ENCODE data around the gene TMPRSS4. TPM values are rescaled to one million over a fixed set of nuclear protein-coding genes. Genes with fewer than 3 reads are reported as not detected.

The TMPRSS4 gene
- total RNA-seq, 1 experiment from 2014 or later = 1.4 TPM

DNA sequence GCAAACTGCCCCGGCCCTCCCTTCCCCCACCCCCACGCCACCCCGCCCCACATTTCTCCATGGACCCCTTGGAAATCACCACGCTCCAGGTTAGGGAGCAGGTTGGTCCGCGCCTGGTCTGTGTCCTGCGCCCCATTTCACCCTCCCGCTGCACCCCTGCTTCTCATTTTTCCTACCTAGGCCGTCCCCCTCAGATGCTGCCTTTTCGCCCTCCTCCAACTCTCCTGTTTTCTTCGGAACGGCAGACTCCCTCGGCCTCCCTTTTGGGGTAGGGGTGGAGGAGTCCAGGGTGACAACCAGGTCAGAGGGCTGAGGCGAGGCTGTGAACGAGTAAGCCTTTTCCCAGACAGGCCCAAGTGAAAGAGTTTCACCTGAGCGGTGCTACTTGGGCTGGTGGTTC is 76.6 kb downstream of the TMPRSS4 start (continued):
- no peak for TF ChIP-seq NFE2L1 (CRISPR knock-in tag; IDR thresholded peaks at IDR 0.05)
- TF ChIP-seq, protein P1, sequence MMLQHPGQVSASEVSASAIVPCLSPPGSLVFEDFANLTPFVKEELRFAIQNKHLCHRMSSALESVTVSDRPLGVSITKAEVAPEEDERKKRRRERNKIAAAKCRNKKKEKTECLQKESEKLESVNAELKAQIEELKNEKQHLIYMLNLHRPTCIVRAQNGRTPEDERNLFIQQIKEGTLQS (CRISPR knock-in tag; conservative IDR thresholded peaks at IDR 0.05) = no peak
- no peak for TF ChIP-seq ZBTB21 (CRISPR knock-in tag; IDR thresholded peaks at IDR 0.05; ENCODE audit: borderline replicate concordance)
- TF ChIP-seq KAT7 (CRISPR knock-in tag; IDR thresholded peaks at IDR 0.05; ENCODE audit: borderline replicate concordance) = no peak
- TF ChIP-seq, protein P2, sequence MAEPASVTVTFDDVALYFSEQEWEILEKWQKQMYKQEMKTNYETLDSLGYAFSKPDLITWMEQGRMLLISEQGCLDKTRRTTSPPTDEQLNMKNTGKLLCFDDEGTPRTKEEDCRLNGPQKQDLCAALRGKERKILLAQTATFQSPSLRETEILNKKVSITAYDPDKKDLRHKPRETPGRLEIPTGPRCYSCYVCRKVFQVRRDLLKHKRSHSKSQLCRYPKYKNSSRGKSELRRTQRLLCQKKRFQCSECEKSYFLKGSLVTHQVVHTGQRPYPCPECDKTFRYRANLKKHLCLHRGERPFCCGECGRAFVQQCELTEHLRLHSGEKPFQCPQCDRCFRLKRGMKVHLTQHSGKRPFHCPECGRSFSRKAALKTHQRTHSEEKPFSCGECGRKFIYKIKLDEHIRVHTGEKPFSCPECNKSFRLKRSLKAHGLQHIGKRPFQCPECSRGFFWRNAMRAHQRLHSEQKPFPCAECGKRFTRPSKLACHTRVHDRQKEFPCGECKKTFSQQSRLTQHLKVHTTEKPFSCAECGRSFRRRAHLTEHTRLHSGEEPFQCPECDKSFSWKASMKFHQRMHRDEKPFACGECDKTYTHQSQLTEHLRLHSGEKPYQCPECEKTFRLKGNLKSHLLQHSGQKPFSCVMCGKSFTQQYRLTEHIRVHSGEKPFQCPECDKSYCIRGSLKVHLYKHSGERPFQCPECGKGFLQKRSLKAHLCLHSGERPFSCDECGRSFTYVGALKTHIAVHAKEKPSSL (CRISPR knock-in tag; conservative IDR thresholded peaks at IDR 0.05) = no peak

DNA sequence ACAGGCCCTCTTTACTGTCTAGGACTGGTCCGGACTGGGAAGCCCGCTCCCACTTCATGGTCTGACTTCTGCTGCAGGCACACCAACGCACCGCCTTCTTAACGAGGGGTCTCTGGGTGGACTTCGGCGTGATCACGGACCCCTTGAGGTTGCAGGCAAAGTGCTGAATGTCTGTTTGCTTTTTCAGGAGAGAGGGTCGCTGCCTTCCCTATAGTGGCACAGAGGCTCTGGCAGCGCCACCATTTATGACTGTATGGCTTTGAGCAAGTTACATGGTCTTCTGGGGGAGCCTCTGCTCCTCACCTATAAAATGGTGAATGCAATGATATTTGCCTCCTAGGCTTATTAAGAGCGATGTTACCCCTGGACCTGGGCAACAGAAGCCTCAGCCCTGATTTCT is 77.1 kb downstream of the TMPRSS4 start:
- TF ChIP-seq NFYB (CRISPR knock-in tag; conservative IDR thresholded peaks at IDR 0.05; ENCODE audit: low read depth) = no peak
- CTCF ChIA-PET = interaction anchor here (1.7 to 4.0 kb wide), 3 partner anchors 17 to 21 kb away, joined by 7 to 101 read pairs (median 53); no protein-coding TSS in a partner anchor
- peak overlapping the region; percentile 77 for H3K4me3 Mint-ChIP-seq
- H3K27ac Mint-ChIP-seq = no peak overlapping the region
- ATAC-seq = no peak
- peaks cover 92% of the 10 kb centered on the region for H3K27me3 Mint-ChIP-seq (ENCODE audit: low read depth)
- peaks cover 63% of the 10 kb centered on the region for H3K4me1 Mint-ChIP-seq
- no peaks in the 10 kb centered on the region for H3K9me3 Mint-ChIP-seq
- H3K36me3 Mint-ChIP-seq = no peaks in the 10 kb centered on the region
- no peak for DNase-seq (ENCODE audit: low spot score)
- POLR2A ChIA-PET = no interaction called here

DNA sequence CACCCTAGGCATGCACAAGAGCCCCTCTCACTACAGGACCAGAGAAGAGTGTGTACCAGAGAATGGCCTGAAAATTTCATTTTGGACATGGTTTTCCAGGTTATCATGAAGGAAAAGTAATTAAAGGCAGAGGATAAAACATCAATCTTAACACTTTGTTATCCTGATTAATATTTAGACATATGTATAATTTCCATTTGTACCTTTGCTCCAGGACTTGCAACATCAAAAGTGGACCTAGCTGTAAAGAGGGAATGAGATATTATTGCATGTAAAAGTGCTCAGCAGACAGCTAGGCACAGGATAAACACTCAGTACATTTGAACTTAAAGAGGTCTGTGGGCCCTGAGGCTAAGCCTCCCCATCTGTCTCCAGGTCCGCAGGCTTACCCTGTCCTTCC is 77.8 kb downstream of the TMPRSS4 start:
- no peak for TF ChIP-seq TP53 (CRISPR knock-in tag; IDR thresholded peaks at IDR 0.05)
- TF ChIP-seq, protein P3, sequence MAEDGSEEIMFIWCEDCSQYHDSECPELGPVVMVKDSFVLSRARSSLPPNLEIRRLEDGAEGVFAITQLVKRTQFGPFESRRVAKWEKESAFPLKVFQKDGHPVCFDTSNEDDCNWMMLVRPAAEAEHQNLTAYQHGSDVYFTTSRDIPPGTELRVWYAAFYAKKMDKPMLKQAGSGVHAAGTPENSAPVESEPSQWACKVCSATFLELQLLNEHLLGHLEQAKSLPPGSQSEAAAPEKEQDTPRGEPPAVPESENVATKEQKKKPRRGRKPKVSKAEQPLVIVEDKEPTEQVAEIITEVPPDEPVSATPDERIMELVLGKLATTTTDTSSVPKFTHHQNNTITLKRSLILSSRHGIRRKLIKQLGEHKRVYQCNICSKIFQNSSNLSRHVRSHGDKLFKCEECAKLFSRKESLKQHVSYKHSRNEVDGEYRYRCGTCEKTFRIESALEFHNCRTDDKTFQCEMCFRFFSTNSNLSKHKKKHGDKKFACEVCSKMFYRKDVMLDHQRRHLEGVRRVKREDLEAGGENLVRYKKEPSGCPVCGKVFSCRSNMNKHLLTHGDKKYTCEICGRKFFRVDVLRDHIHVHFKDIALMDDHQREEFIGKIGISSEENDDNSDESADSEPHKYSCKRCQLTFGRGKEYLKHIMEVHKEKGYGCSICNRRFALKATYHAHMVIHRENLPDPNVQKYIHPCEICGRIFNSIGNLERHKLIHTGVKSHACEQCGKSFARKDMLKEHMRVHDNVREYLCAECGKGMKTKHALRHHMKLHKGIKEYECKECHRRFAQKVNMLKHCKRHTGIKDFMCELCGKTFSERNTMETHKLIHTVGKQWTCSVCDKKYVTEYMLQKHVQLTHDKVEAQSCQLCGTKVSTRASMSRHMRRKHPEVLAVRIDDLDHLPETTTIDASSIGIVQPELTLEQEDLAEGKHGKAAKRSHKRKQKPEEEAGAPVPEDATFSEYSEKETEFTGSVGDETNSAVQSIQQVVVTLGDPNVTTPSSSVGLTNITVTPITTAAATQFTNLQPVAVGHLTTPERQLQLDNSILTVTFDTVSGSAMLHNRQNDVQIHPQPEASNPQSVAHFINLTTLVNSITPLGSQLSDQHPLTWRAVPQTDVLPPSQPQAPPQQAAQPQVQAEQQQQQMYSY (CRISPR knock-in tag; IDR thresholded peaks at IDR 0.05) = no peak
- no peak for TF ChIP-seq CREM (CRISPR knock-in tag; IDR thresholded peaks at IDR 0.05)
- no peak for TF ChIP-seq TCF7 (CRISPR knock-in tag; IDR thresholded peaks at IDR 0.05; ENCODE audit: low read depth)
- TF ChIP-seq ZNF317 (CRISPR knock-in tag; IDR thresholded peaks at IDR 0.05; ENCODE audit: borderline replicate concordance, low read depth) = no peak
- TF ChIP-seq, protein P4, sequence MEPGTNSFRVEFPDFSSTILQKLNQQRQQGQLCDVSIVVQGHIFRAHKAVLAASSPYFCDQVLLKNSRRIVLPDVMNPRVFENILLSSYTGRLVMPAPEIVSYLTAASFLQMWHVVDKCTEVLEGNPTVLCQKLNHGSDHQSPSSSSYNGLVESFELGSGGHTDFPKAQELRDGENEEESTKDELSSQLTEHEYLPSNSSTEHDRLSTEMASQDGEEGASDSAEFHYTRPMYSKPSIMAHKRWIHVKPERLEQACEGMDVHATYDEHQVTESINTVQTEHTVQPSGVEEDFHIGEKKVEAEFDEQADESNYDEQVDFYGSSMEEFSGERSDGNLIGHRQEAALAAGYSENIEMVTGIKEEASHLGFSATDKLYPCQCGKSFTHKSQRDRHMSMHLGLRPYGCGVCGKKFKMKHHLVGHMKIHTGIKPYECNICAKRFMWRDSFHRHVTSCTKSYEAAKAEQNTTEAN (CRISPR knock-in tag; IDR thresholded peaks at IDR 0.05) = no peak
- TF ChIP-seq ZBTB21 (CRISPR knock-in tag; IDR thresholded peaks at IDR 0.05; ENCODE audit: borderline replicate concordance) = no peak
- TF ChIP-seq, protein P5, sequence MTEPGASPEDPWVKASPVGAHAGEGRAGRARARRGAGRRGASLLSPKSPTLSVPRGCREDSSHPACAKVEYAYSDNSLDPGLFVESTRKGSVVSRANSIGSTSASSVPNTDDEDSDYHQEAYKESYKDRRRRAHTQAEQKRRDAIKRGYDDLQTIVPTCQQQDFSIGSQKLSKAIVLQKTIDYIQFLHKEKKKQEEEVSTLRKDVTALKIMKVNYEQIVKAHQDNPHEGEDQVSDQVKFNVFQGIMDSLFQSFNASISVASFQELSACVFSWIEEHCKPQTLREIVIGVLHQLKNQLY (CRISPR knock-in tag; IDR thresholded peaks at IDR 0.05) = no peak
- no peak for TF ChIP-seq TEAD4 (CRISPR knock-in tag; IDR thresholded peaks at IDR 0.05)
- TF ChIP-seq ZNF138 (CRISPR knock-in tag; conservative IDR thresholded peaks at IDR 0.05) = no peak
- no peak for TF ChIP-seq SOX15 (CRISPR knock-in tag; IDR thresholded peaks at IDR 0.05)
- TF ChIP-seq, protein P2 (CRISPR knock-in tag; conservative IDR thresholded peaks at IDR 0.05) = no peak
- TF ChIP-seq GRHL2 (CRISPR knock-in tag; IDR thresholded peaks at IDR 0.05; ENCODE audit: insufficient replicate concordance, severe bottlenecking) = no peak
- no peak for TF ChIP-seq GTF2I (CRISPR knock-in tag; conservative IDR thresholded peaks at IDR 0.05)
- TF ChIP-seq JAZF1 (CRISPR knock-in tag; IDR thresholded peaks at IDR 0.05) = no peak
- no peak for TF ChIP-seq NR3C1 (CRISPR knock-in tag; conservative IDR thresholded peaks at IDR 0.05; ENCODE audit: low read depth)
- Mint-ChIP-seq H3K27ac (no peak overlapping the region), H3K4me3 (0 out of 2 replicates have a peak overlapping the region, but pooled peaks have one; percentile 77)

More for the DNA sequence above, 77.8 kb downstream of the TMPRSS4 start:
- no peak for DNase-seq (ENCODE audit: low spot score)
- Mint-ChIP-seq H3K4me1 (peaks cover 58% of the 10 kb centered on the region), H3K36me3 (no peaks in the 10 kb centered on the region), H3K27me3 (ENCODE audit: low read depth) (peaks cover 97% of the 10 kb centered on the region), H3K9me3 (no peaks in the 10 kb centered on the region)
- POLR2A ChIA-PET = no interaction called here
- no peak for ATAC-seq
- CTCF ChIA-PET = interaction anchor here (0.7 to 4.0 kb wide), 4 partner anchors 11 to 141 kb away, joined by 3 to 101 read pairs (median 10); no protein-coding TSS in a partner anchor

Data from WTC11 (cell line).